HG03442 (cell line): ENCODE data around the gene BLOC1S3.

Experiments
- ATAC-seq: cut with Tn5 transposase; IDR thresholded peaks from one replicate; pipeline ENCODE4 v1.9.1; 2021; ENCODE audit warnings: mild to moderate bottlenecking, moderate library complexity; ENCODE audit not compliant: unreplicated experiment

BLOC1S3 gene

GRCh38 chr19:45178262-45179071, at the start of gene BLOC1S3:
TSS of gene BLOC1S3 (plus strand) at chr19:45178784. CDS start at chr19:45179297, 513 bp downstream.
- peak; percentile 79 for ATAC-seq

- ATAC-seq, result no peak
Observed at GRCh38 chr19:45128806-45129205, 49.8 kb upstream of the BLOC1S3 start.

- no peak for ATAC-seq
Observed at GRCh38 chr19:45130236-45130635, 48.3 kb upstream of the BLOC1S3 start.

GRCh38 chr19:45130888-45131615, 47.5 kb upstream of the BLOC1S3 start:
- no peak for ATAC-seq

GRCh38 chr19:45133661-45134060, 44.9 kb upstream of the BLOC1S3 start:
- ATAC-seq, result no peak

- no peak for ATAC-seq
Observed at GRCh38 chr19:45135176-45135885, 43.3 kb upstream of the BLOC1S3 start.

GRCh38 chr19:45136507-45137178, 41.9 kb upstream of the BLOC1S3 start:
- ATAC-seq, result no peak

- ATAC-seq, result peak; percentile 68
Observed at GRCh38 chr19:45137179-45137761, 41.3 kb upstream of the BLOC1S3 start.

- no peak for ATAC-seq
Observed at GRCh38 chr19:45138303-45138751, 40.3 kb upstream of the BLOC1S3 start.

GRCh38 chr19:45139286-45140143, 39.1 kb upstream of the BLOC1S3 start:
- no peak for ATAC-seq

- no peak for ATAC-seq
Observed at GRCh38 chr19:45140144-45140503, 38.5 kb upstream of the BLOC1S3 start.

- ATAC-seq, result no peak
Observed at GRCh38 chr19:45140533-45140932, 38.1 kb upstream of the BLOC1S3 start.

GRCh38 chr19:45141203-45141900, 37.2 kb upstream of the BLOC1S3 start:
- ATAC-seq, result no peak

- no peak for ATAC-seq
Observed at GRCh38 chr19:45142016-45142725, 36.4 kb upstream of the BLOC1S3 start.

- no peak for ATAC-seq
Observed at GRCh38 chr19:45142726-45143110, 35.9 kb upstream of the BLOC1S3 start.

- no peak for ATAC-seq
Observed at GRCh38 chr19:45144431-45145269, 33.9 kb upstream of the BLOC1S3 start.
